Activated CD8-positive, alpha-beta memory T cell treated with anti-CD3 and anti-CD28 coated beads for 36 hours (primary cell): ENCODE measurements around the gene SPTBN5. TPM values are rescaled to one million over a fixed set of nuclear protein-coding genes. Genes with fewer than 3 reads are reported as not detected.

Experiments used
- CTCF ChIA-PET: fragments of 350-600 bp; sonication (Branson Sonifier 250); formaldehyde crosslinking; loops from one replicate; lab custom pipeline; 2021; ENCODE audit warnings: antibody characterized with exemption; lab: Charles Lee
- POLR2A ChIA-PET: fragments of 350-600 bp; sonication (Branson Sonifier 250); formaldehyde crosslinking; loops from one replicate; lab custom pipeline; 2021; ENCODE audit warnings: antibody characterized with exemption; lab: Charles Lee
- total RNA-seq, 2 experiments: library from RNA; stranded (reverse); gene quantifications; one replicate each; pipeline ENCODE4 v1.2.3, GENCODE V29; 2021

SPTBN5 gene
- total RNA-seq, 2 experiments from 2014 or later = 0.21 to 0.23 TPM

- ChIA-PET CTCF (no interaction called here), POLR2A (no interaction called here)
These were observed 45.9 kb downstream of the SPTBN5 start for GRCh38 chr15:41847981-41848380.

- ChIA-PET POLR2A (no interaction called here), CTCF (no interaction called here)
These were observed 46.6 kb downstream of the SPTBN5 start for GRCh38 chr15:41847206-41847605.

GRCh38 chr15:41844814-41845213 lies 49.0 kb downstream of the SPTBN5 start:
- POLR2A ChIA-PET = no interaction called here
- CTCF ChIA-PET = interaction anchor here (0.8 kb wide), 1 partner anchor 59 kb away, joined by 3 read pairs; no protein-coding TSS in a partner anchor

- ChIA-PET POLR2A (no interaction called here), CTCF (interaction anchor here (0.5 to 1.0 kb wide), 4 partner anchors 52 to 1651 kb away, joined by 3 to 4 read pairs (median 3); no protein-coding TSS in a partner anchor)
These were observed 50.3 kb downstream of the SPTBN5 start for GRCh38 chr15:41843571-41843970.

- CTCF ChIA-PET = no interaction called here
These were observed 51.6 kb downstream of the SPTBN5 start for GRCh38 chr15:41842229-41842628.

GRCh38 chr15:41841131-41841530 lies 52.7 kb downstream of the SPTBN5 start:
- CTCF ChIA-PET = no interaction called here

More at GRCh38 chr15:41842229-41842628, 51.6 kb downstream of the SPTBN5 start:
- POLR2A ChIA-PET = no interaction called here

GRCh38 chr15:41840673-41841072 lies 53.2 kb downstream of the SPTBN5 start:
- POLR2A ChIA-PET = no interaction called here
- CTCF ChIA-PET = no interaction called here

More at GRCh38 chr15:41841131-41841530, 52.7 kb downstream of the SPTBN5 start:
- POLR2A ChIA-PET = no interaction called here

GRCh38 chr15:41839781-41840491 lies 53.9 kb downstream of the SPTBN5 start:
- ChIA-PET POLR2A (no interaction called here), CTCF (no interaction called here)

- ChIA-PET CTCF (interaction anchor here (0.5 kb wide), 1 partner anchor 229 kb away, joined by 3 read pairs; no protein-coding TSS in a partner anchor), POLR2A (no interaction called here)
These were observed 55.4 kb downstream of the SPTBN5 start, which contains the start of gene PLA2G4B for GRCh38 chr15:41838400-41838897. Gene PLA2G4B (plus strand): TSS chr15:41838847. CDS start chr15:41838914, 67 bp downstream.

GRCh38 chr15:41836713-41837454 lies 57.0 kb downstream of the SPTBN5 start:
- ChIA-PET CTCF (no interaction called here), POLR2A (no interaction called here)

- ChIA-PET POLR2A (no interaction called here), CTCF (no interaction called here)
These were observed 57.8 kb downstream of the SPTBN5 start for GRCh38 chr15:41836073-41836472.

- ChIA-PET CTCF (no interaction called here), POLR2A (no interaction called here)
These were observed 59.8 kb downstream of the SPTBN5 start for GRCh38 chr15:41834096-41834495.

GRCh38 chr15:41832875-41833274 lies 61.0 kb downstream of the SPTBN5 start:
- ChIA-PET POLR2A (no interaction called here), CTCF (no interaction called here)

- POLR2A ChIA-PET = no interaction called here
- CTCF ChIA-PET = interaction anchor here (0.5 to 1.6 kb wide), 3 partner anchors 20 to 67 kb away, joined by 3 to 5 read pairs (median 3); no protein-coding TSS in a partner anchor
These were observed 61.6 kb downstream of the SPTBN5 start for GRCh38 chr15:41832208-41832607.

GRCh38 chr15:41831291-41831690 lies 62.6 kb downstream of the SPTBN5 start:
- POLR2A ChIA-PET = interaction anchor here (1.0 kb wide), 1 partner anchor 57 kb away, joined by 3 read pairs; the partner anchor contains the start of gene MAPKBP1
- CTCF ChIA-PET = interaction anchor here (1.0 to 1.6 kb wide), 4 partner anchors 19 to 73 kb away, joined by 3 to 5 read pairs (median 4); no protein-coding TSS in a partner anchor

GRCh38 chr15:41829959-41830646 lies 63.8 kb downstream of the SPTBN5 start:
- CTCF ChIA-PET = interaction anchor here (1.0 to 1.6 kb wide), 2 partner anchors 65 to 74 kb away, joined by 3 to 5 read pairs; no protein-coding TSS in a partner anchor
- POLR2A ChIA-PET = no interaction called here

GRCh38 chr15:41828807-41829141 lies 65.1 kb downstream of the SPTBN5 start:
- CTCF ChIA-PET = interaction anchor here (1.0 to 1.5 kb wide), 2 partner anchors 17 to 271 kb away, joined by 3 read pairs; no protein-coding TSS in a partner anchor
- POLR2A ChIA-PET = no interaction called here

GRCh38 chr15:41827880-41828806 lies 65.7 kb downstream of the SPTBN5 start, which contains the start of gene JMJD7:
Gene JMJD7 (plus strand): TSS chr15:41828092. CDS start chr15:41828125, 33 bp downstream.
- ChIA-PET CTCF (interaction anchor here (1.0 to 1.5 kb wide), 4 partner anchors 15 to 270 kb away, joined by 3 to 5 read pairs (median 3); no protein-coding TSS in a partner anchor), POLR2A (no interaction called here)
